HepG2 (cell line): Measurements from ENCODE around the gene SLC23A3. TPM values are rescaled to one million over a fixed set of nuclear protein-coding genes. Genes with fewer than 3 reads are reported as not detected.

Experiments
- ADNP ChIP-seq: sonication (generic); formaldehyde crosslinking; IDR thresholded peaks from 2 replicates; pipeline ENCODE4 v1.4.0; 2020; ENCODE audit warnings: missing genetic modification reagents
- HMG20B ChIP-seq: conservative IDR thresholded peaks from 2 replicates; pipeline ENCODE4 v1.6.1; 2016; ENCODE audit warnings: missing genetic modification reagents, missing compliant biosample characterization
- POLR2A ChIP-seq, 2 experiments: IDR thresholded peaks; 2 replicates each; pipeline ENCODE4 v1.6.1; 2011; ENCODE audit warnings: low read depth in 2 of 2, low read length in 2 of 2, mild to moderate bottlenecking in 1 of 2, moderate library complexity in 1 of 2; ENCODE audit not compliant: insufficient read depth in 1 of 2
- SOX6 ChIP-seq, 2 experiments: fragments of 450-650 bp in 1 of 2; sonication (generic) in 1 of 2; formaldehyde crosslinking in 1 of 2; IDR thresholded peaks; 2 replicates each; pipeline versions ENCODE4 v1.4.0 to v1.6.1; 2017 to 2020; ENCODE audit warnings: antibody characterized with exemption in 1 of 2, mild to moderate bottlenecking in 1 of 2, missing genetic modification reagents in 1 of 2
- SP140L ChIP-seq: sonication (generic); formaldehyde crosslinking; IDR thresholded peaks from 2 replicates; pipeline ENCODE4 v1.4.0; 2020; ENCODE audit warnings: missing genetic modification reagents, borderline replicate concordance
- TGIF2 ChIP-seq: IDR thresholded peaks from 2 replicates; pipeline ENCODE4 v1.6.1; 2016; ENCODE audit warnings: control low read depth, missing compliant biosample characterization
- U2AF2 ChIP-seq: fragments of 200-400 bp; formaldehyde crosslinking; IDR thresholded peaks from 2 replicates; pipeline ENCODE4 v1.6.1; 2017; ENCODE audit warnings: low read depth, mild to moderate bottlenecking, low read length
- ZNF788 ChIP-seq: sonication (generic); formaldehyde crosslinking; IDR thresholded peaks from 2 replicates; pipeline ENCODE4 v1.5.0; 2020; ENCODE audit warnings: mild to moderate bottlenecking, missing genetic modification reagents, borderline replicate concordance
- ZSCAN20 ChIP-seq: sonication (generic); formaldehyde crosslinking; IDR thresholded peaks from 2 replicates; pipeline ENCODE4 v1.4.0; 2020; ENCODE audit warnings: missing genetic modification reagents, mild to moderate bottlenecking, borderline replicate concordance
- polyA plus RNA-seq, 8 experiments: library from polyadenylated mRNA; depleted of rRNA in 3 of 8; stranded (reverse) in 7 of 8; unstranded in 1 of 8; fragments of >200 nt; fragmentation: Illumina TruSeq in 4 of 8; extraction: Trizol in 4 of 8; gene quantifications; 2 replicates each; pipeline versions ENCODE4 v1.2.1 to v1.2.3, GENCODE V29; 2011 to 2016; ENCODE audit warnings: low read depth in 4 of 8, missing spikeins in 1 of 8, mixed read lengths in 1 of 8; ENCODE audit not compliant: insufficient read depth in 1 of 8
- total RNA-seq, 5 experiments: library from RNA; depleted of rRNA; stranded (reverse); fragments of >200 nt; fragmentation: Illumina TruSeq; extraction: Trizol; gene quantifications; 2 replicates each; pipeline ENCODE4 v1.2.3, GENCODE V29; 2016; ENCODE audit warnings: low read depth in 1 of 5
- TF ChIP-seq, protein P1 (sequence below): sonication (generic); formaldehyde crosslinking; IDR thresholded peaks from 2 replicates; pipeline ENCODE4 v1.4.0; 2020; ENCODE audit warnings: missing genetic modification reagents
- TF ChIP-seq, protein P2 (sequence below): sonication (generic); formaldehyde crosslinking; IDR thresholded peaks from 2 replicates; pipeline ENCODE4 v1.5.0; 2020; ENCODE audit warnings: missing genetic modification reagents, mild to moderate bottlenecking, borderline replicate concordance
- TF ChIP-seq, protein P3 (sequence below): IDR thresholded peaks from 2 replicates; pipeline ENCODE4 v1.6.1; 2016; ENCODE audit warnings: low read depth, control low read depth
- TF ChIP-seq, protein P4 (sequence below): sonication (generic); formaldehyde crosslinking; IDR thresholded peaks from 2 replicates; pipeline ENCODE4 v1.4.0; 2020; ENCODE audit warnings: mild to moderate bottlenecking, missing genetic modification reagents

SLC23A3 gene
- total and polyA plus RNA-seq, 2 of the 13 experiments (the other 11 are each of a cell fraction or from before 2014, with no cell fraction given) = 0.38 to 0.78 TPM

DNA sequence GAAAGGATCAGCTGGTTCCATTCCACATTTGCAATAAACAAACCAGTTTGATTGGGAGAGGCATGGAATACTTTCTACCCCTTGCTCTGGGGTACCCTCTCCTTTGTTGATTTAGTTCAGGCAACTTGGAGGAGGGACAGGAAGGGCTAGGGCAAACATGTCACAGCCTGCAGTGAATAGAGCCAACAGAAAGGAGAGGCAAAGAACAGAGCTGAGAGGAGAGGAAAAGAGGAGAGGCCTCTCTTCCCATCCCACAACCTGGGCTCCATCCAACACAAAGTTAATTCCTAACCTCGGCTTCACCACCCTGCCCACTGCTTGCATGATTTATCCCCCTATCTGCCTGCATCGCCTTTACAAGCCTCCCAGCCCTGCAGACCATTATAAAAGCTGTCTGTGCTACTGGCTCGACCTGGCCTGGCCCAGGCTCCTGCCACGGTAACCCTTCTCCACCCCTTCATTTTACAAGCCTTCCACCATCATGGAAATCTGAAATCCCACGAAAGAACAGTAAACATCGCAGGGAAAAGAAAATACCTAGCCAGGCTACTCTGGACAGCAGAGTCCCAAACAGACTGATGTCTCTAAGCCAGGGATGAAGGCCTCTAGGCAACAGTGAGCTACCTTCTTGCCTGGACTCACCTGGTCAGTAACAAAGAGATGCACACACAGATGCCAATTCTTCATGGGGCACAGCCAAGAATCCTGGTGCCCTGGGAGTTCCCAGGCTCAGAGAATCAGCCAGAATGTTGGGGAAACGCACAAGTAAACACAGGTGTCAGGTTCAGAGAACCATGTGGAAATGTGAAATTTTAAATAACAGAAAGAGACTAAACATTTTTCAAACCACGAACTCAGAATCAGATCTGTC lies 52.8 kb downstream of the SLC23A3 start (continued):
- TF ChIP-seq, protein P1, sequence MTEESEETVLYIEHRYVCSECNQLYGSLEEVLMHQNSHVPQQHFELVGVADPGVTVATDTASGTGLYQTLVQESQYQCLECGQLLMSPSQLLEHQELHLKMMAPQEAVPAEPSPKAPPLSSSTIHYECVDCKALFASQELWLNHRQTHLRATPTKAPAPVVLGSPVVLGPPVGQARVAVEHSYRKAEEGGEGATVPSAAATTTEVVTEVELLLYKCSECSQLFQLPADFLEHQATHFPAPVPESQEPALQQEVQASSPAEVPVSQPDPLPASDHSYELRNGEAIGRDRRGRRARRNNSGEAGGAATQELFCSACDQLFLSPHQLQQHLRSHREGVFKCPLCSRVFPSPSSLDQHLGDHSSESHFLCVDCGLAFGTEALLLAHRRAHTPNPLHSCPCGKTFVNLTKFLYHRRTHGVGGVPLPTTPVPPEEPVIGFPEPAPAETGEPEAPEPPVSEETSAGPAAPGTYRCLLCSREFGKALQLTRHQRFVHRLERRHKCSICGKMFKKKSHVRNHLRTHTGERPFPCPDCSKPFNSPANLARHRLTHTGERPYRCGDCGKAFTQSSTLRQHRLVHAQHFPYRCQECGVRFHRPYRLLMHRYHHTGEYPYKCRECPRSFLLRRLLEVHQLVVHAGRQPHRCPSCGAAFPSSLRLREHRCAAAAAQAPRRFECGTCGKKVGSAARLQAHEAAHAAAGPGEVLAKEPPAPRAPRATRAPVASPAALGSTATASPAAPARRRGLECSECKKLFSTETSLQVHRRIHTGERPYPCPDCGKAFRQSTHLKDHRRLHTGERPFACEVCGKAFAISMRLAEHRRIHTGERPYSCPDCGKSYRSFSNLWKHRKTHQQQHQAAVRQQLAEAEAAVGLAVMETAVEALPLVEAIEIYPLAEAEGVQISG (CRISPR knock-in tag) = peak; percentile 37; the same call in 1 of the 2 replicates
- TF ChIP-seq, protein P2, sequence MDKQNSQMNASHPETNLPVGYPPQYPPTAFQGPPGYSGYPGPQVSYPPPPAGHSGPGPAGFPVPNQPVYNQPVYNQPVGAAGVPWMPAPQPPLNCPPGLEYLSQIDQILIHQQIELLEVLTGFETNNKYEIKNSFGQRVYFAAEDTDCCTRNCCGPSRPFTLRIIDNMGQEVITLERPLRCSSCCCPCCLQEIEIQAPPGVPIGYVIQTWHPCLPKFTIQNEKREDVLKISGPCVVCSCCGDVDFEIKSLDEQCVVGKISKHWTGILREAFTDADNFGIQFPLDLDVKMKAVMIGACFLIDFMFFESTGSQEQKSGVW (CRISPR knock-in tag) = no peak
- TF ChIP-seq SOX6 (IDR thresholded peaks at IDR 0.05) (no peak), SOX6 (CRISPR knock-in tag; IDR thresholded peaks at IDR 0.05) (peak; percentile 90), POLR2A (IDR thresholded peaks at IDR 0.05; ENCODE audit: insufficient read depth in 1 of 2, low read depth in 2 of 2, low read length in 2 of 2) (no peak), HMG20B (0 out of 2 replicates have a peak, but pooled peaks have one; percentile 68), SP140L (CRISPR knock-in tag) (no peak), ZSCAN20 (CRISPR knock-in tag) (no peak), ADNP (CRISPR knock-in tag) (no peak), TGIF2 (CRISPR knock-in tag) (no peak), ZNF788 (no peak; the same call in 1 of the 2 replicates), U2AF2 (no peak)
- TF ChIP-seq, protein P3, sequence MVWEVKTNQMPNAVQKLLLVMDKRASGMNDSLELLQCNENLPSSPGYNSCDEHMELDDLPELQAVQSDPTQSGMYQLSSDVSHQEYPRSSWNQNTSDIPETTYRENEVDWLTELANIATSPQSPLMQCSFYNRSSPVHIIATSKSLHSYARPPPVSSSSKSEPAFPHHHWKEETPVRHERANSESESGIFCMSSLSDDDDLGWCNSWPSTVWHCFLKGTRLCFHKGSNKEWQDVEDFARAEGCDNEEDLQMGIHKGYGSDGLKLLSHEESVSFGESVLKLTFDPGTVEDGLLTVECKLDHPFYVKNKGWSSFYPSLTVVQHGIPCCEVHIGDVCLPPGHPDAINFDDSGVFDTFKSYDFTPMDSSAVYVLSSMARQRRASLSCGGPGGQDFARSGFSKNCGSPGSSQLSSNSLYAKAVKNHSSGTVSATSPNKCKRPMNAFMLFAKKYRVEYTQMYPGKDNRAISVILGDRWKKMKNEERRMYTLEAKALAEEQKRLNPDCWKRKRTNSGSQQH = no peak
- TF ChIP-seq, protein P4, sequence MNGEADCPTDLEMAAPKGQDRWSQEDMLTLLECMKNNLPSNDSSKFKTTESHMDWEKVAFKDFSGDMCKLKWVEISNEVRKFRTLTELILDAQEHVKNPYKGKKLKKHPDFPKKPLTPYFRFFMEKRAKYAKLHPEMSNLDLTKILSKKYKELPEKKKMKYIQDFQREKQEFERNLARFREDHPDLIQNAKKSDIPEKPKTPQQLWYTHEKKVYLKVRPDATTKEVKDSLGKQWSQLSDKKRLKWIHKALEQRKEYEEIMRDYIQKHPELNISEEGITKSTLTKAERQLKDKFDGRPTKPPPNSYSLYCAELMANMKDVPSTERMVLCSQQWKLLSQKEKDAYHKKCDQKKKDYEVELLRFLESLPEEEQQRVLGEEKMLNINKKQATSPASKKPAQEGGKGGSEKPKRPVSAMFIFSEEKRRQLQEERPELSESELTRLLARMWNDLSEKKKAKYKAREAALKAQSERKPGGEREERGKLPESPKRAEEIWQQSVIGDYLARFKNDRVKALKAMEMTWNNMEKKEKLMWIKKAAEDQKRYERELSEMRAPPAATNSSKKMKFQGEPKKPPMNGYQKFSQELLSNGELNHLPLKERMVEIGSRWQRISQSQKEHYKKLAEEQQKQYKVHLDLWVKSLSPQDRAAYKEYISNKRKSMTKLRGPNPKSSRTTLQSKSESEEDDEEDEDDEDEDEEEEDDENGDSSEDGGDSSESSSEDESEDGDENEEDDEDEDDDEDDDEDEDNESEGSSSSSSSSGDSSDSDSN = no peak
